NCI-H1092 treated with DMSO at 0.1 percent for 48 hours (cell line): ENCODE data around the gene RAB34.
"Not testable (repeated sequence)": the region's sequence is repeated elsewhere in the genome, so short reads cannot be mapped to it uniquely, and the experiment has no call there.

Experiments used
- DNase-seq: peaks from one replicate; lab custom pipeline; 2025; lab: John Stamatoyannopoulos, UW

RAB34 gene

DNA sequence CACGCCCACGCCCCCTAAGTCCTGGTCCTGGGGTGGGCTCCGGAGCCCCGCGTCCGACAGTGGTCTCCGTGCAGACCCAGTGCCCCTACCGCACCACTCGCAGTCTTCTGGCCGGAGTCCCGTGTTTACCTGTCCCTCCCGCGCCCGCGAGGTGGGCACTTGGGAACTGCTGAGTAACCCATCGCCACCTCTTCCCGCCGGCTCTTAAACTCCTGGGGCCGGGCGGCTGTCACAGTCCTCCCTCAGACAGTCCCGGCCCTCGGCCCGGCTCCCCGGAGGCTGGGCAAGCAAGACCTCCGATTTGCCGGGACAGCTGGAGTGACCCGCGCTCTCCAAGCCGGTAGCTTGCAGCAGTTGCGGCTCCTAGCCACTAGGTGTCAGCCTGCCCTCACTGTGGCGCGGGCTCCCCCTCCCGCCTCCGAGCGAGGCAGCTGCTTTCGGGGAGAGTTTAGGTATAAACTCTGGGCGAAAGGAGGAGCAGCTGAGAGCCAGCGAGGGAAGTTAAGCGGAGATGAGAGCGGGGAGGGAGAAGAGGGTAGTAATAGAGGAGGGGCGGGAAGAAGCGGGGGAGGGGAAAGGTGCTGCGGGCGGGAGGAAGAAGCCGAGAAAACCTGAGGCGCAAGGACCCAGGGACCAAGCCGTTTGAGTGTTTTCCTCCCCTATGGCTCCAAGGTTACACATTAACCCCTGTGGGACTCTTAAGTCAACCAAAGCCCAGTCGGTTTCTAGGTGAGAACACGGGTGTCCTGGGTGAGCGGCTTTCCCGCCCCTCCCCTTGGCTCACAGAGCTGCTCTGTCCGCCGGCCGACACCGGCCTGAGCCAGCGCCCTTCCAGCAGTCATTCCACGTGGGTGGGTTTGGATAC lies 9.2 kb upstream of the RAB34 start:
- DNase-seq = peak; percentile 89

DNA sequence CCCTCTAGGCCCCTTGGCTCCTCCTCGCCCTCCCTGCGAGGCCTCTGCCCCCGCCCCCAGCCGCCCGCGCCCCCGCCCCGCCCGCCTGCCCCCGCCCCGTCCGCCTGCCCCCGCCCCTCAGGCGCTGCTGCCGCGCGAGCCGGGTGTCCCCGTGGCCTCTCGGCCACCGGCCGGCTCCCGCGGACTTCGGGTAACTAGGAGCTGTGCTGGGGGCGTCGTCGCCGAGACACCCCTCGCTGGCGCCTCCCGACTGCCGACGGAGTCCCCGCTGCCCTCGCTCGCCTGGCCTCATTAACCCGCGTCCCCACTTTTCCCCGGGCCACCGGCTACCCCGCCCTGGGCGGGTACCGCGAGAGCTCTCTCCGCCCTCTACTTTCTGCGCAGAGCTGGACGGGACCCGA lies 8.6 kb upstream of the RAB34 start, which contains the start of gene TLCD1:
Gene TLCD1 (minus strand): TSS at position 8 of the 401 bp plus-strand sequence. CDS start 136 bp downstream, outside the sequence.
- peak; percentile 69 for DNase-seq

DNA sequence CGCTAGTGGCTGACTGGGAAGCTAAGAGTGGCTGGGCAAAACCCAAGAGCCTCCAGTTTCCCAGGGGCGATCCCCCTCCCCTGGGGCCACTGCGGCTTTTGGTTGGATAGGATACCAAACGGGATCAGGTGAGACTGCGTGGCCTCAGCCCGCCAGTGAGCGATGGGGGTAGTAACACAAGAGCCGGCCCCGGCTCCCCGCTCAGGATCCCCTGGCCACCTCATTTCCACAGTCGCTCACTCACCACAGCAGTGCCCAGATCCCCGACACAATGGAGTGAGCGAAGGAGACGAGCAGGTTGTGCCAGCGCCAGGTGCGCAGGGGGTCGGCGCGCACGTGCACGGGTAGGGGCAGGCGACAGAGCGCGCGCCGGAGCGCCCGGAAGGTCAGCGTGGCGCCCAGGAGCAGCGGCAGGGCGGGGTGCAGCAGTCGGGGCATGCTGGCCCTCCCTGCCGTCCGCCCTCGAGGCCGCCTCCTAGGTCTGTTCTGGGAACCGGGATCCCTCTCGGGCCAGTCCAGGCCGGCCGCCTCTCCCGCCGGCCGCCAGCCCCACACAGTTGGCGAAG lies 8.1 kb upstream of the RAB34 start:
- peak; percentile 78 for DNase-seq

DNA sequence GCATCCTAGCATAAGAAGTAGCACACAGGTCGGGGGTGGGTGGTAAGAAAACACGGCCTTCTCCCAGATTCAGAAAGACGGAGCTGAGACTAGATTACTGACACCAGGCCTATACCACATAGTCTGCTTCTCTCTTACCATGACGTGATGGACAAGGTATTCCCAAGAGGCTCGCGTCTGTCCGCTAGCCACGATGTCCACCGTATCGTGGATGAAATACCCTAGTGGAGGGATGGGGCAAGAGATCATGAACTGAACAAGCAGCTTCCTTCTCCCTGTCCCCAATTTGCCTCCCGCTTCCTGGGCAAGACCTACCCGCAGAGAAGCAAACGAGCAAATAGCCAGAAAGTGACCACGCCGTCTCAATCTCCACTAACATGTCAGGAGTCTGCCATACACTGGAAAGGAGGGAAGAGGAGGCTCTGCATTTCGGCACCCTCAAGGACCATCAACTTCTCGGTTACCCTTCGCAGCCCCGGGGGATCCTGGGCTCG lies 7.5 kb upstream of the RAB34 start:
- no peak for DNase-seq

DNA sequence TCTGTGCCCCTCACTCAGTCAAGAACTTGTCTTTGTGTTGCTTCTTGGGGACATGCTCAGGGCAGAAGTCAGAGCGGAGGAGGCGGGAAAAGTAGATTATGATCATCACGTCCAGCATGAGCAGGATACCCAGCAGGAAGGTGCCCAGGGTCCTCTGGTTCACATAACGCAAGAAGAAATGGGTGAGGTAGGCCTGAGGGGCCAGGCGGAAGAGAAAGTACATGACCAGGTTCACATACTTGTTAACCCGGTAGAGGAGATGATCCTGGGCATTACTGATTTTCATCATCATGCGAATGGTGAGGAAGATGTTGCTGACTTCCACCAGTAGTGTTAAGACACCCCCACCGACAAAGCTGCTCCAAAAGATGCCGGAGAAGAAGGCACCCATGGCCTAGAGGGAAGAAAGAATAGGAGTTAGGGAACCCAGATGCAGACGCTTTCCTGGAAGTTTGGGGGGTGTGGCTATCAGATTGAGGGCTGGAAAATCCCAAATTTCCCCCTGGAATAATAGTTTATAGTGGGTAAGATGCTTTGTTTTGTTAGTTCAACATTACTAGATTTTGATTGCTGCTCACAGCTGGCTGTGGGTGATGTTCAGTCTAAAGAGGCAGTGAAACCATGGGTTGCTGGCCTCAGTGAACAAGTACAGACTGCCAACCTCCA lies 7.0 kb upstream of the RAB34 start:
- peak; percentile 19 for DNase-seq

DNA sequence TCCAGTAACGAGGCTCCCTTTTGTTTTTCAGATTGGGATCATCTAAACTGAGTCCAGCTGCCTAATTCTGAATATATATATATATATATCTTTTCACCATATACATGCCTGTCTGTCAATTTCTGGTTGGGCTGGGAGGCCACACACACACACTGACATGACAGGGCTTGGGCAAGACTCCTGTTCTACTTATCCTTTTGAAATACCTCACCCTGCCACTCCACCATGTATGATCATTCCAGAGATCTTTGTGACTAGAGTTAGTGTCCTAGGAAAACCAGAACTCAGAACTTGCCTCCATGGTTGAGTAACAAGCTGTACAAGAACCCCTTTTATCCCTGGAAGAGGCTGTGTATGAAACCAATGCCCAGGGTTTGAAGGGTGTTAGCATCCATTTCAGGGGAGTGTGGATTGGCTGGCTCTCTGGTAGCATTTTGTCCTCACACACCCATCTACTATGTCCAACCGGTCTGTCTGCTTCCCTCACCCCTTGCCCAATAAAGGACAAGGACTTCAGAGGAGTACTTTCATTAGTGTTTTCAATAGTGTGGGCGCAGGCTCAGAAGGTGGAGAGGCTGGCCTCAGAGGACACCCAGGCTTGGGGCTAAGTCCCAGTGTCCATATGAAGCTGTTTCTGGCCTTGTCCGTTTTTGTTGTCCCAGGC lies 6.3 kb upstream of the RAB34 start:
- DNase-seq = not testable (repeated sequence)

DNA sequence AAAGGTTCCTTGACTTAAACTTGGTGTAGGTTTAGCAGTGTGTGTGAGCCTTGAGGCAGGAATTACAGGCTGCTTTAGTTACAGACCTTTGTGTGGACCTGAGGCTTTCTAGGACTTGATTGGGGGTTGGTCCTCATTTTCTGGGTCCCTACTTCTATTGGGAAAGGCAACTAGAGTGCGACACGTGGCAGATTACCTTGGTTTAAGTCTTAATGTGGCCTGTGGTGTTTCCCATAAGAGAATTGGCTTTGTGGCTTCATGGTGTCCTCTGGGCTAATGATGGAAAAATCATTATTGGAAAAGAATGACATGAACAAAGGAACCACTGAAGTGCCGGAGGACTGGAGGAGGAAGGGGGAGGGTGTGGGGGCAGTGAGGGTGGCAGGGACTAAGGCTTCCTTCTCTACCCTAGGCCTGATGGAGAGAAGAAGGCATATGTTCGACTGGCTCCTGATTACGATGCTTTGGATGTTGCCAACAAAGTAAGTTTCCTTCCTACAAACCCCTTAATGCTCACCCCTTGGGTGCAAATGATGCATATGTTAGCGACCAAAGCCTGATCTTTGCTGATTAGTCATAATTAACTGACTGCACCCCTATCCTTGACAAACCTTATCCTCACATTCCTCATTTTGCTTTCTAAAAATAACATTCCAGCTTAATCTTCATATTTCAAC lies 5.6 kb upstream of the RAB34 start:
- DNase-seq = no peak

DNA sequence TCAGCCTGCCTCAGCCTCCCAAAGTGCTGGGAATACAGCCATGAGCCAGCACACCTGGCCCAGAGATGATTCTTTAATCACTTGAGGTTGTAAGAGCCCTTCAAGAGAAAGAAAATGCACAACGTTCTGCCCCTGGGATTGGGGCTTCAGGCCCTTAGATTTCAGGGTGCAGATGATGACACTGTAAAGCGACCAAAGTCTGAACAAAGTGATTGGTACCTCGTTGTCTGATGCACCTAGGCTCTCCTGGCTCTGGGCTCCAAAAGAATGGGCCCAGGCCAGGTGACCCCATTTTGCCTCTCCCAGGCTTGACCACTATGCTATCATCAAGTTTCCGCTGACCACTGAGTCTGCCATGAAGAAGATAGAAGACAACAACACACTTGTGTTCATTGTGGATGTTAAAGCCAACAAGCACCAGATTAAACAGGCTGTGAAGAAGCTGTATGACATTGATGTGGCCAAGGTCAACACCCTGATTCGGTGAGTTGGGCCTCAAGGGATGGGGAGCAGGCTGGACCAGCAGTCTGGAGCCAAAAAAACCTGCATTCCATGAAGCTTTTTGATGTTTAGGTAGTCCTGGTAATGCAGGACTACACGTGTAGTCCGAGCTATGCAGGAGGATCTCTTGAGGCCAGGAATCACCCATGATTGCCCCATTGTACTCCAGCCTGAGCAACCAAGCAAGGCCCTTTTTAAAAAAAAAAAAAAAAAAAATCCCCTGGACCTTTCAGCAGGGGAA lies 4.9 kb upstream of the RAB34 start:
- DNase-seq = no peak

DNA sequence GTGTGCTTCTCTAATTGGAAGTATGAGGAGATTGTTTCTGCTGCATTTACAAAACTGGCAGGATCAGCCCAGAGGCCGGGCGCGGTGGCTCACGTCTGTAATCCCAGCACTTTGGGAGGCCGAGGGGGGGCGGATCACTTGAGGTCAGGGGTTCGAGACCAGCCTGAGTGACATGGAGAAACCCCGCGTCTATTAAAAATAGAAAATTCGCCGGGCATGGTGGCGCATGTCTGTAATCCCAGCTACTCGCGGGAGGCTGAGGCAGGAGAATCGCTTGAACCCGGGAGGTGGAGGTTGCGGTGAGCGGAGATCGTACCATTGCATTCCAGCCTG lies 3.3 kb upstream of the RAB34 start:
- DNase-seq = not testable (repeated sequence)

DNA sequence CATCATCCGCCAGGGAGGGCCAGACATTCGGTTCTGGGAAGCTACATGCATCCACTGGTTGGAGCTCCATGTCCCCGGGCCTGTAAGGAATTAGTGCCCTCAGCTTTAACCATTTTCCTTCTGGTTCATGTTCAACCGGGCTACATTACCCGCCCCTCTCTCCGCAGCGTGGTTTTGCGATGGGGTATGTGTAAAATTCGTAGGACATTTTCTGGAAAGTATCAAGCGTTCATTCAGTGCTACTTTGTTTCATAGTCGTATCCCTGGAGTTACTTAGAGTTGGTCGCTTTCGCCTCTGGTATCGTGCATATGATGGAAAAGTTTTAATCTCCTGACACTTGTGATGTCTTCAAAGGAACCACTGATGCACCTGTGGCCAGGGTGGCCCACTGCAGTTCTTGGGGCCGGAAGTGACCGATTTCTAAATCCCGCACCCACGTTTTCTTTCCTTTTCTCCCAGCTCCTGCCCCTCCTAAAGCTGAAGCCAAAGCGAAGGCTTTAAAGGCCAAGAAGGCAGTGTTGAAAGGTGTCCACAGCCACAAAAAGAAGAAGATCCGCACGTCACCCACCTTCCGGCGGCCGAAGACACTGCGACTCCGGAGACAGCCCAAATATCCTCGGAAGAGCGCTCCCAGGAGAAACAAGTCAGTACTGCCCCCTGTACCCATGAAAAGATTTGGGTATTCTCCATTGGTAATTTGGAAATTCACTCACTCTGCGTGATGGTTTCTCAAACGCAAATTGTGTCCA lies 2.8 kb upstream of the RAB34 start:
- no peak for DNase-seq

DNA sequence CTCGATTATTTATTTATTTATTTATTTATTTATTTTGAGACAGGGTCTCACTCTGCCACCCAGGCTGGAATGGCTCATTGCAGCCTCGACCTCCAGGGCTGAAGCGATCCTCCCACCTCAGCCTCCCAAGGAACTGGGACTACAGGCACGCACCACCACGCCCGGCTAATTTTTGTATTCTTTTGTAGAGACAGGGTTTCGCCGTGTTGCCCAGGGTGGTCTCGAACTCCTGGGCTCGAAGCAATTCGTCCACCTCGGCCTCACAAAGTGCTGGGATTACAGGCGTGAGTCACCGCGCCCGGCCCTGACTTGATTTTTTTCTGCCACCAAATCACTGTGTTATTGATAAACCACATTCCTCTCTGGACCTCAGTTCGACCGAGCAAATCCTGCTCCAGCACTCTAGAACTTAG lies 1.4 kb upstream of the RAB34 start:
- DNase-seq = no peak

DNA sequence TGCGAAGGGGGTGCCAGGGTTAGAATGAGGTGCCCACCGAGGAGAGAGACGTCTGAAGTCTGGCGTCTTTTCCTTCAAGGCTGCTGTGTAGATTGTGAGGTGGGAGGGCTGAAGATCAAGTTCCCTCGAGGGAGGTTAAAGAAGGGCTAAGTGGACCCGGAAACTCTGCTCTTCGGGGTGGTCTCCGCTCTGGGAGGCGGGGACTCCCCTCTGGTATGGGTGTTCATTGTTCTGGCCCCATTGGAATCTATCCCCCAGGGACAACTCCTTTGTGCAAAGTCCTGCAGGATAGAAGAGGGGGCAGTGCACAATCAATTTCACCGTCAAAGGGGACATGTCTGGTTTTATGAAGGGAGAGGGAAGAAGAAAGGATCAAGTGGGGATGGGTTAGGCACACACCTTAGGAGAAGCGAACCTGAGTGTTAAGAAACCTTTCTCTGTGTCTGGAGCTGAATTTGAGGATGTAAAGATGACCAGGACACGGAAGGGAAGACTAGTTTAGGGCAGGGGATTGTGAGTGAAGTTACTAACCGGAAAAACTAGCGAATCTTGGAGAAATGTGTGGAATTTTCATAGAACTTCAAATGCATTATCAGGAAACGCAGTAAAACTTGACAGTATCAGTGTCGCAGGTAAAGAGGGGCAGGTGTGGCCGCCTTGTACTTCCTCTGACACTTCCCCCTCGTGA lies 809 bp upstream of the RAB34 start:
- DNase-seq = no peak

DNA sequence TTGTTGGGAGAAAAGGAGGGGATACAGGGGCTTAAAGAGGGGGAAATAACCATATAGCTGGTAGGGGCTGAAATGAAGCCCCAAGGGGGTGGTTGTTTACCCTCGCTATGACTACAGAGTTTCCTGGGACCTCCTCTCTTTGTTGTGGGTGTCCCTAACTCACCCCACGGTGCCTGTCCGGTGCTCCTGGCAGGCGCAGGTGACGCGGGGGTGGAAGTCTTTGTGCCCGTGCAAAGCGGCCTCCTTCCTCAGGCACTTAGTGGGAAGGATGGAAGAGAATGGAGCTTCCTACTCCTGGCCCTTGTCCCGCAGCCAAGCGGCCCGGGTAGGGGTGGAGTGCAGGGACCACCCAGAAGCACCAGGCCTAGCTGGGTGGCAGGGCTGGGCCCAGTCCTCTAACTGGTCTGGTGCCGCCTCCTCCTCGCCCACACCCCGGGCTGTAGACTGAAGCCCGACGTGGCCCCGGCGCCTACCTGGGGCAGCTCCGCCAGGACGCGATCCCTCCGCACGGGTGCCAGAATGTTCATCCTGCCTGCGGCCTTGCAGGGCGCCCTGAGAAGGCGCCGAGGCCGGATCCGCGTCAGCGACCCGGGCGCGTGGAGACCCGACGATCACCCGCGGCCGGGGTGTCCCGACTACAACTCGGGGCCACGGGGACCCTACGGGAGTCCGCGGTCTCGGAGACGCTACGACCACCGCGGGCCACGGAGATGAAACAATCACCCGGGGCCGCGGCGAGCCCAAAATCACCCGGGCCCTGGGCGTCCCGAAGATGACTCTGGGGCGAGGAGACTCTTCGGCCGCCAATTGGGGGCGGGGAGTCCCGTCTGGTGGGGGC lies 709 bp downstream of the RAB34 start:
- no peak for DNase-seq

DNA sequence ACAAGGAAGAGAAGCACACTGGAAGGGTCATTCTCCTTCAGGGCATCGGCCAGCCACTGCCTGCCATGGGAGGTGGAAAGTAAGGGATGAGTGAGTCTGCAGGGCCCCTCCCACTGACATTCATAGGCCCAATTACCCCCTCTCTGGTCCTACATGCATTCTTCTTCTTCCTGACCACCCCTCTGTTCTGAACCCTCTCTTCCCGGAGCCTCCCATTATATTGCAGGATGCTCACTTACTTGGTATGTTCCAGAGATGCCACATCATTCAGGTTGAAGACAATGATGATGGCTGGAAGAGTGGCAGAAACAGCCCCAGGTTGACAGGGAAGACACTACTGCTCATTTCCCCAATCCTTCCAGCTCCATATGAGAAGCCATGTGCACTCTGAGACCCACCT lies 2.5 kb downstream of the RAB34 start:
- no peak for DNase-seq

DNA sequence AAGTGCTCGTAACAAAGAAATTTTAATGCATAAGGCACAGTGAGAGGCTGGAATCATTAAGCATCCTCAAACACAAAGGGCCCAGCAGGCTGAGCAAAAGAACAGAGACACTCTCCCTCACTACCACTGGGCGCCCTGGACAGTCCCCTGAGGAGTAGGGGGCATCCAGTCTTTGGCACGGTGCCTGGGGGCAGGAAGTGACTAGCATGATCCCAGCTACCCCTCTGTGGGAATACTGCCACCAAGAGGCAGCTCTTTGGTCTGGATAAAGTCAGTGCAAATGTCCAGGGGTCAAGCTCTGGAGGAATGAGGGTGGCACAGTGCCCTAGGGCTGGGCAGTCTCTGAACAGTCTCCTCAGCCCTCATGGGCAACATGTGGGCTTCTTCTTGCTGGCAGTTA lies 3.4 kb downstream of the RAB34 start:
- DNase-seq = no peak

DNA sequence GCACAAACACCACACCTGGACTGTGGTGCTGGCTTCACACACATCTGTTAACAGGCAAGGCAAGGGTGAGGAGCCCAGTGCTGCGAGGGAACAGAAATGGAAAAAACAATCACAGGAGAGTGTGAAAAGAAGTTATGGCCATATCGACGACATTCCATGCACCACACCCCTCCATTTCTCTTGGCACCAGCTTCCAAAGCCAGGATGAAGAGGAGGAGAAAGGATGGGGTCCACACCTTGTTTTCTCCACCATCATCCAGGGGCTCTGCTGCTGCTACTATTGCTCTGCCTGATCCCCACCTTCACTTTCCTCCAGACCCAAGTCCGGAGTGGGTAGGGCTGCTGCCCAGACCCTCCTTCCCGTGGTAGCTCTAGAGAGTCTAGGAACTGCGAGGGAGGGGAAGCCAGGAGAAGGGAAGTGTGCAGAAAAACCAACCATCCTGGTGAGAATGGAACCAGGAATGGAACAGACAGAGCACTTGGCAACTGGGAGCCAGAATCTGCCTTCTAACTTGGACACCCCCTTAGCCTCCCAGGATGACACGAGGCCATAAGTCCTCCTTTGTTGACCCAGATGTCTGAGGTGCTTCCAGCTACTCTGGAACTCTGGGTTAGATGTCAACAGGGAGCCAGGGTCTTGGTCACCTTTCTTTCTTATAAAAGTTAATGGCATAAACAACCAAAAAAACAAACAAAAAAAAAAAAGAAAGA lies 4.8 kb downstream of the RAB34 start:
- DNase-seq = no peak

DNA sequence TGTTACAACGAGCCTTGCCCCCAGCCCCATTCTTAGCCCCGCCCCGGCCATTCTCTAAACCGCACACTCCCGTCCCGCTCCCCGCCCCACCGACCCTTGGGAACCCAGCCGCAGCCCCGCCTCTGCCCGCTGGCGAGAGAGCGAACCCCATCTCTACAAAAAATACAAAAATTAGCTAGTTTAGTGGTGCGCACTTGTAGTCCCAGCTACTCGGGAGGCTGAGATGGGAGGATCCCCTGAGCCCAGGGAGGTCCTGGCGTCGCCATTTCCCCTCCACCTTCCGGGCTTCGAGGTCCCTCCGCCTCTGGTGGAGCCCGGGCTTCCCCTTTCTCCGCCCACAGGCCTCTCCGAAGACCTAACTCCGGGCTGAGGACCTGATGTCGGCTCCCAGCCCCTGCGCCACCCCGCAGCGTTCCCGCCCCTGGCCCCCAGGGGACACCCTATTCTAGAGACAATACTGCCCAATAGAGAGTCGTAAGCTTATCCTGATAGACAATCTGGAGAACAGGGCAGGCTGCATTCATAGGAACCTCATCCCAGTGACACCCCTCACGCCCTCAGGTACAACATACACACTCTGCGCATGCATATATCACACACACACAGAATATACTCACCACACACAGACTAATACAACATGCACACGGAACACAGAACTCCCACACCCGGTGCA lies 5.5 kb downstream of the RAB34 start:
- DNase-seq = no peak

DNA sequence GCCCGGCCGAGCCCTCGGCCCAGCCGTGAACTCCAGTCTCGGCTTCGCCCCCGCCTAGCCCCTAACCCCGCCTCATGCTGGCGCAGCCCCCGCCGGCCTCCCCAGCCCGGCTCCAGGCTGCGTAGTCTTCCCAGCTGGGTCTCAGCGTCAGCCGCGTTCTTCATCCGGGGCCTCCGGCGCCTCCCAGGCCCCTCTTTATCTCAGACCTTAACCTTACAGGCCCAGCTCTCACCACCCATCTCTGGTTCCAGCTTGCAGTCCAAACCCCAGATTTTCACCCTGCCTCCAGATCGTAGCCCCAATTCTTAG lies 6.0 kb downstream of the RAB34 start, which contains the start of gene PROCA1:
Gene PROCA1 (minus strand): TSS at position 166 of the 309 bp plus-strand sequence. CDS start 228 bp downstream, outside the sequence.
- DNase-seq = no peak
